HG02623 (cell line): ENCODE measurements around the gene CRELD2.

Experiments
- ATAC-seq: cut with Tn5 transposase; IDR thresholded peaks from one replicate; pipeline ENCODE4 v1.9.1; 2021; ENCODE audit warnings: moderate library complexity; ENCODE audit not compliant: unreplicated experiment

Gene CRELD2

GRCh38 chr22:49928555-49929210 is 10.2 kb downstream of the CRELD2 start:
- no peak for ATAC-seq

- no peak for ATAC-seq
These were observed 11.0 kb downstream of the CRELD2 start for GRCh38 chr22:49929211-49929979.

GRCh38 chr22:49929994-49930575 is 11.7 kb downstream of the CRELD2 start:
- no peak for ATAC-seq

DNA sequence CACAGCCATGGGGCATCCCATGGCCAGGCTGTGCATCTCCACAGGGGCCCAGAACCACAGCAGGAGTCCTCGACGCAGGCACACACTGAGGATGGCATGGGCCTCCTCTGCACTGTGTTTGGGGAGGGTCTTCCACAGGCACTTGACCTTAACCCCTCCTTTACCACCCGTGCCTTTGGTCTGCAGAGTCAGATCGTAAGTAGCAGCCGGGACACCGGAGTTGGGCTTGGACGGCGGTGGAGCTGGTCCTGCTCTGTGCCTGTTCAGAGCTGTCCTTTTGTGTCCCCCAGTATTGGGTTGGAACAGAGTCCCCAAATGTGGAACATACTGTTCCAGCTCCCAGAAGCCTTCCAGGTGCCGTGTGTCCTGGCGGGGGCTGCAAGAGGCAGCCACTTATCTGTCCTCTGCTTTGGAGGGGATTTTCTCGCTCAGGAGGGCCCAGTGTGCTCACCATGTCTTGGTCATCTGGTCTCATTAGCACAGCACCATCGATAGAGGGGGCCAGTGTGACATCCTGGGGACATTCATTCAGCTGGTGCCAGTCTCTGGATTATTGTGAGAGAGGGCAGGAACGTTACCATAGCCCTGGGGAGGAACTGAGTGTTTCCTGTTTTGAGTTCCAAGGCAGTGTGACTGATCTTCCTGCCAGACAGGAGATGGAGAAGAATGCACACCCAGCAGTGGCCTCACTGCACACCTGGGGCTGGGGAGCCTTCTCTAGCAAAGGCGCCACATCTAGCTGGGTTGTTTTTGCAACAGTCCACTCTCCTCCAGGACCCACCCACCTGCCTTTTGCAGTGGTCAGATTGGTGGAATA is 12.4 kb downstream of the CRELD2 start:
- no peak for ATAC-seq

DNA sequence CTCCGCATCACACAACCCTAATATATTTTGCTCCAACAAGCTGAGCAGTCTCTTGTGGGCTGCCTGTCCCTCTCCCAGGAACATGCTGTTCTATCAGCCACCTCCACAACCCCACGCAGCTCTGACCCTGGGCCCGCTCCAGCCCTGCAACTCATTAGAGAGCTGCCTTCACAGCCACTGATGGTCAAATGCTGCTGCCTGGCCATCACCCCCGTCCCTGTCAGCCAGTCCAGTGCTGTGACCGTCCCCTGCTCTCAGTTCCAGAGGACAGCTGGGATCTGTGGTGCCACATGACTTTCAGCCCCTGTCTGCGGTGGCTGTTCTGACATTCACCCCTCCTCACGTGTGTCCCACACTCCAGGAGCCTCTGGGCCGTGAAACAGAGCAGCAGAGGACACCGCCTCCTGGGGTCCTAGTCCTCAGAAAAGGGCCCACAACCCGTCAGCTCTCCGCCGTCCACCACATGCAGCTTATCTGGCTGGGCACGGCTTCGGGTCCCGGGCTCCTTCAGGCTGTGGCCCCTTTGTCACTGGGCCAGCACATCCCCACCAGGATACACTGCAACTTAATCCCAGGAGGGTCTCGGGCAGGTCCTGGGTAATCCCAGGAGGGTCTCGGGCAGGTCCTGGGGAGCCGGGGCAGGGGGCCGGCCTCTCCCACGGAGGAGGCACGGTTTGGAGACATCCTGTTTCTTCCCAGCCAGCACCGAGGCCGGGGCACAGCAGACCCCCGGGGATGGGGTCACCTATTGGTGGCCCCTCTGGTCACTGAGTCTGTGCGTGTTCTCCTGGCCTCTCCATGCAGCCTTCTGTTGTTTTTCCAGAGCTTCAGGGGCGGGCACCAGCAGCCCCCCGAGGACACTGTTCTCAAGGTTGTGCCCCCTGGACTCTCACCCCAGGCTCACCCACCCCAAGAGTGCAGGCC is 15.1 kb downstream of the CRELD2 start:
- no peak for ATAC-seq

DNA sequence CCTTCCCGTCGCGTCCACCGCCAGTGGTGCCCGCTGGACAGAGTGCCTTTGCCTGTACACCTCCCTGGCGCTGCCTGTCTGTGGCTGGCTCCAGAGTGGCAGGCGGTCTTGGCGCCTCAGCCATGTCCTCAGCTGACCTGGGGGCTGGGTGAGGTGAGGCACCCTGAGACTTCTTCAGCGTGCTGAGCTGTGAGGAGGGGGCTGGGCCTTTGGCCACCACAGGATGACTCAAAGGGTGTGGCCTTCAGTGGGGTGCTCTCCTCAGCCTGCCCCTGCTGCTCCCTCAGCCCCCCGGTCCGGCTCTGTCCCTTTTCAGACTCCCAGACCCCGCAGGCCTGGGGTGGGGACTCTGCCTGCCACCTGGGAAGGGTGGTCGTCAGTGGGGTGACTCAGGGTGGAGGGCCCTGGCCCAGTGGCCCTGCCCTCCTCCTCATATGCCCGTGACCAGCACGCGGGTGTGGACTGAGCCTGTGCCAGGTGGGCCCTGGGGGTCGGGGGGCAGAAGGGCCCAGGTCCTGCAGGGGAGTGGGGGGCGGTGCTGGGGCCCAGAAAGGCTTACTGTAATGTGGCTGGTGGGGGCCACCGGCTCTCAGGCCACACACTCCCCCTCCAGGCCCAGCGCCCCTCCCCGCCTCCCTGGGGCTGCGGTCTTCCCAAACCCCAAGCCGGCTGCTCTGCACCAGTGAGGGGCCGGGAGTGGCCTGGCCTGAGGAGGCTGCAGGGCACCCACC is 15.9 kb downstream of the CRELD2 start:
- ATAC-seq, result no peak

DNA sequence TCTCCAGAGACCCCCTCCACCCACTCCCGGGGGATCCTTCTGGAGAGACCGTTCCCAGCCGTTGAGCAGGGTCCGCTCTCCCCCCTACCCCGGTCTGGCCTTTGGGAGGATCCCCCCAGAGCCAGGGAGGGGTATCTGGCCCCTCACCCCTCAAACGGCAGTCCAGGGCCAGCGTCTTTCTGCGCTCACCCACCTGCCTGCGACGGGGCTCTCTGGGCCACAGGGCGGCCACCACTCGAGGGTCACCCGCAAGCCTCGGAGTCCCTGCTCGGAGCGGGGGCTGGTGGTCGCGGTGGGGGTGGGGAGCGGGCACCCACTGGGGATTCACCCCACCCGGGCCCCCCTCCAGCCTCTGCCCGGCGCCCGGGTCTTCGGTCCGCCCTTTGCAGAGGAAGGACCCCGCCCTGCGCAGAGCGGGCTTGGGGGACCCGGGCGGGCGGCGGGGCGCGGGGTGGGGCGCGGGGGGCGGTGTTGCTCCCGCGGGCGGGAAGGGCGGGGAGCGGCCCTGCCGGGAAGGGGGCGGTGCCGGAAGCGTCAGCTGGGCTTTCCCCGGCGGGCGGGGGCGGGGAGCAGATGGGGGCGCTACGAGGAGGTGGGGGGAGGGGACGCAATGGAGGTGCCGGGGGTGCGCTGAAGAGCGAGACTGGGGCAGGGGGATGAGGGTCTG is 16.6 kb downstream of the CRELD2 start:
- ATAC-seq, result no peak

- no peak for ATAC-seq
These were observed 17.1 kb downstream of the CRELD2 start for GRCh38 chr22:49935561-49935960.

DNA sequence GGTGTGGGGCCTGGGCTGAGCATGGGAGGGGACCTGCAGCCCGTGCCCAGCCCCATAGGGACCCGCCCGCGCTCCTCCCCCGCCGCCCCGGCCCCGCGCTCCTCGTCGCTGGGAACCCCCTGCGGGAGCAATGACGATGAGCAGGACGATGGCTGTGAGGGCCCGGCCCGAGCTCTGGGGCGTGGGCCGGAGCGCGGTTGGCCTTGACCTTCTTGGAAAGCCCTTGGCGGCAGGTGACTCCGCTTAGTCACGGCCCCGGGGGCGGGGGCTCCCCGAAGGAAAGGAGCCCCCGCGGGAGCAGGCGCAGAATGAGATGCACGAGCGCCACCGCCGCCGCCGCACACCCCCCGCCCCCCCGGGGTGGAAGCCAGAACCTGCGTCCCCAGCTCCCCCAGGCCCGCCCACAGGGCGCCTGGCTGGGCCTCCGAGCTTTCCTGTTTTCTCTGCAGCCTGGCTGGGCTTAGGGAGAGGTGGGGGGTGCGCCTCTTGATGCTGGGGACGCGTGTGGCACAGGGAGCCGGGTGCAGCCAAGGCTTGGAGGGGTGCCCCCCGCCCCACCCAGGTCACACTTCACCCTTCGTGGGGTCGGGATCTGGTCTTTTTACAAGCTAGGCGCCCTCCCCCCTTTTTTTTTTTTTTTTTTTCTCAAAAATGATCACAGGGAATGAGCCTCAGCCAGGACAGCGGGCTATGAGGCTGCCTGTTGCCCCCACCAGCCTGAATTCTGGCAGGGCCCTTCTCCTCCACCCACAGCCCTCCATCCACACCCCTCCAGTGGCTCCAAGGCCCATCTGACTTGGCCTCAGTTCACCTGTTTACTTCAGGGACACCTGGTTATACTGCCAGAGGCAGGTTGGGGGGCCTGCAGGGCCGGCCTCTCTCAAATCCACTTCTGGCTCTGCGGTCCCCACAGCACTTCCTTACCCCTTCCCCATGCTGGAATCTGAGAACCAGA is 17.9 kb downstream of the CRELD2 start:
- ATAC-seq, result peak; percentile 51

DNA sequence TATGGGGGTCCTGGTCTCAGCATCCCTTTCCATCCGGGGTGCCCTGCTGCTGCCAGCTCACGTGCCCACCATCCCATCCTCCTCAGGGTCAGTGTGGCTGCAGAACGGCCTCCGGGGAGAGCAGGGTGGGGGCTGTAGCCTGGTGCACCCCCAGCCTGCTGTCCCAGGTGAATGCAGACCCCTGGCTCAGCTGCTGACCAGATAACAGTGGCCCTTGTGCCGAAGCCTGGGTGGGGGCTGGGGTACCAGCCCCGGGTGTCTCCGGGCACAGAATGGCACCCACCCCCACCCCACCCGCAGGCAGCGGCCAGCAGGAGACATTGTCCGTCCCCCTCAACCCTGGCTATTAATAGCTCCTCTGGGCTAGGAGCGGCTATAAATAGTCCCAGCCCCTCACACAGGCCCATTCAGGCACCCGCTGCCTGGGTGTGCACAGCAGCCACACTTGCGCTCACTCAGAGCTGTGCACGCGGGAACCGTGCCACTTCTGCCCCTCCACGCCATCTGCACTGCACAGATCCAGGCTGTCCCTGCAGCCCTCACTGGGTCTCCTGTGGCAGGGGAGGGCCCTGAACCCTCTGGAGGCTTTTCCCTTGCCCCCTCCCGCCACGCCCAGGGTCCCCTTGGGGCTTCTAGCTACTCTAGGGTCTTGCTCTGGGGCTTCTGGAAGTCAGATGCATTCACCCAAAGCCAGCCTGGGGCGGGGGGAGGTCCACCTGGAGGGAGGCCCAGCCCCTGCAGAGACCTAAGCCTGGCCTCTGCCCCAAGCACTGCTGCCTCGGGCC is 18.7 kb downstream of the CRELD2 start:
- no peak for ATAC-seq

- ATAC-seq, result no peak
These were observed 19.5 kb downstream of the CRELD2 start for GRCh38 chr22:49937758-49938564.

- ATAC-seq, result no peak
These were observed 20.2 kb downstream of the CRELD2 start for GRCh38 chr22:49938565-49939136.

DNA sequence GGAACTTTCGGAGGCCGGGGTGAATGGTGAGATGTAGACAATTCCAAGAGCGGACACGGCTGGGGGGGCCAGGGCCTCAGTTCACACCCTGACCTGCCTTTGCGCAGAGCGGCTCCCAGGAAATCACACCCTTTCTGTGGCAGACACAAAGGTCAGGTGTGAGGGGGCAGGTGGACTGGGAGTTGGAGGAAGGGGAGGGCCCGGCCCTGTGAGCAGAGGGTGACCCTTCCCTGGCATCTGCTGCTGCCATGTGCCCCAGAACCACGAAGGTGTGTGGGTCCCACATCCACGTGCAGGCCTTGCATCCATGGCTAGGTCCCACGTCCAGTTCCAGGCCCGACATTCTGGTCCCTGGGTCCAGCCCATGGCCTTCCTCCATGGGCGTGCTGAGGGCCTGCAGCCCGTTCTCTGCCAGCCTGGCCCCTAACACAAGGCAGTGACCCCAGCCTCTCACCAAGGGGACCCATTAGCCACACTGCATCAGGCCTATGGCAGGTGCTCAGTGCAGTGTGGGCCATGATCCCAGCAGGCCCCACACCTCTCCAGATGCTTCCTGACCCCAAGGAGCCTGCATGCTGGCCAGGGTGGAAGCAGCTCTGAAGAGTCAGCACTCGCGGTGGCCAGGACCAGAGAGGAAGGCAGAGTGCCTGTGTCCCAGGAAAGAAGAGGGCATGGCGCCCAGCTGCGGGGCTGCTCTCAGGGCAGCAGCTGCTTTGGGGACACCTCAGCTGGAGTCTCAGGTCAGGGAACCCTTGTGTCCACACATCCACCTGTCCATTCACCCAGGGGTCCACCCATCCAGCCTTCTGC is 23.3 kb downstream of the CRELD2 start:
- no peak for ATAC-seq

DNA sequence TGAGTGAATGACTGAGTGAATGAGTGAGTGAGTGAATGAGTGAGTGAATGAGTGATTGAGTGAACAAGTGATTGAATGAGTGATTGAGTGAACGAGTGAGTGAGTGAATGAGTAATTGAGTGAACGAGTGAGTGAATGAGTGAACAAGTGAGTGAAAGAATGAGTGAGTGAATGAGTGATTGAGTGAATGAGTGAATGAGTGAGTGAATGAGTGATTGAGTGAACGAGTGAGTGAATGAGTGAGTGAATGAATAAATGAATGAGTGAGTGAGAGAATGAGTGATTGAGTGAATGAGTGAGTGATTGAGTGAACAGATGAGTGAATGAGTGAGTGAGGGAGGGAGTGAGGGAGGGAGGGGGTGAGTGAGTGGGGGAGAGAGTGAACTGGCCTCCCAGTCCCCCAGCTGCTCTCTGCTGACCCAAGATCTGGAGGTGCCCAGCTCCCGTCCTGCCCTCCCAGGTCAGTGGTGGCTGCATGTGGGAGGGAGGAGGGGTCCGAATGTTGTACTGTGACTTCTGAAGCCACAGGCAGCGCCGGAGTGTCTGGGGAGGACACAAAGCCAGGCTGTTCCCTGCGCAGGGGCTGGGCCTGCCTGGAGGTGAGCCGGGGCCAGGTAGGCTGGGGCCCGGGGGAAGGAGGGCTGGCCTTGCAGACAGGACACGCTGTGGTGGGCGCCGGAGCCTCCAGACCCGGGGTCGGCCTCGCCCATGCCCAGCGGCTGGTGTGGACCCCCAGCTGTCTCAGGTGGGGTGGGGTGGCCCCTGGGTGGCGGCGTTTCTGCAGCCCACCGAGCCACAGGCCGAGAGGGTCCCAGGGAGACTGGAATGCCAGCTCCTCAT is 24.4 kb downstream of the CRELD2 start:
- ATAC-seq, result no peak
